A673 (cell line): Measurements from ENCODE around the gene PSMF1.

Experiments
- EZH2 ChIP-seq: fragments of 200-600 bp; sonication (generic); IDR thresholded peaks from 2 replicates; pipeline ENCODE4 v1.6.1; 2017; ENCODE audit warnings: borderline replicate concordance, low read depth, mild to moderate bottlenecking, mixed read lengths, antibody characterized with exemption, low read length; ENCODE audit not compliant: poor library complexity, severe bottlenecking
- TF ChIP-seq, protein P1 (sequence below): fragments of 300-800, 200-600 bp; sonication (generic); conservative IDR thresholded peaks from 2 replicates; pipeline ENCODE4 v1.5.1; 2017; ENCODE audit warnings: low read depth, mild to moderate bottlenecking, antibody characterized with exemption, low read length, moderate library complexity, mixed read lengths

- TF ChIP-seq, protein P1, sequence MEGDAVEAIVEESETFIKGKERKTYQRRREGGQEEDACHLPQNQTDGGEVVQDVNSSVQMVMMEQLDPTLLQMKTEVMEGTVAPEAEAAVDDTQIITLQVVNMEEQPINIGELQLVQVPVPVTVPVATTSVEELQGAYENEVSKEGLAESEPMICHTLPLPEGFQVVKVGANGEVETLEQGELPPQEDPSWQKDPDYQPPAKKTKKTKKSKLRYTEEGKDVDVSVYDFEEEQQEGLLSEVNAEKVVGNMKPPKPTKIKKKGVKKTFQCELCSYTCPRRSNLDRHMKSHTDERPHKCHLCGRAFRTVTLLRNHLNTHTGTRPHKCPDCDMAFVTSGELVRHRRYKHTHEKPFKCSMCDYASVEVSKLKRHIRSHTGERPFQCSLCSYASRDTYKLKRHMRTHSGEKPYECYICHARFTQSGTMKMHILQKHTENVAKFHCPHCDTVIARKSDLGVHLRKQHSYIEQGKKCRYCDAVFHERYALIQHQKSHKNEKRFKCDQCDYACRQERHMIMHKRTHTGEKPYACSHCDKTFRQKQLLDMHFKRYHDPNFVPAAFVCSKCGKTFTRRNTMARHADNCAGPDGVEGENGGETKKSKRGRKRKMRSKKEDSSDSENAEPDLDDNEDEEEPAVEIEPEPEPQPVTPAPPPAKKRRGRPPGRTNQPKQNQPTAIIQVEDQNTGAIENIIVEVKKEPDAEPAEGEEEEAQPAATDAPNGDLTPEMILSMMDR = no peak
- TF ChIP-seq EZH2 = no peak
These were observed 47.5 kb downstream of the PSMF1 start for GRCh38 chr20:1165941-1166340.
